Measurements from ENCODE around the gene RAB3GAP2. TPM values are rescaled to one million over a fixed set of nuclear protein-coding genes. Genes with fewer than 3 reads are reported as not detected.

RAB3GAP2 gene
- total RNA-seq, 4 donors from 2014 or later: 9.4 to 47.6 (median 33.5) TPM

DNA sequence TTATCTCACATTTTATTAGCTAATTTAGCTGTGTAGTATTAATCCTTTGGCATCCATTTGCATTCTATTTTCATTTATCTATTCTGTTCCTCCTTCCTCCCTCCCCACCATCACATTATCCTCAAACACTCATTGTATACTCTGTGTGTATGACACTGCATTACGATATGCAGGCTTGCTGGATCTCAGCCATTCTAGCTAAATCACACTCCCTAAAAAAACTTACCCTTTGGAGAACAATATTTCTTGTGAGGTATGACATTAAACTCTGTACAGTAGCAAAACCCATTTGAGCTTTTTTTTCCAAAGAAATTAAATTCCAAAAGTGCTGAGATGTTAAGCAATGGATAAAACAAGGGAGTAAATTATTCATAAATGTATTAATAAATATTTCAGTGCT, 11.4 kb upstream of the RAB3GAP2 start:
- DNase-seq: no peak
- Histone ChIP-seq H3K36me3 (no peaks in the 10 kb centered on the region), H3K27me3 (no peaks in the 10 kb centered on the region), H3K27ac (no peak overlapping the region), H3K4me3 (no peak overlapping the region), H3K4me1 (no peaks in the 10 kb centered on the region), H3K9me3 (no peaks in the 10 kb centered on the region)
- TF ChIP-seq, protein P1, sequence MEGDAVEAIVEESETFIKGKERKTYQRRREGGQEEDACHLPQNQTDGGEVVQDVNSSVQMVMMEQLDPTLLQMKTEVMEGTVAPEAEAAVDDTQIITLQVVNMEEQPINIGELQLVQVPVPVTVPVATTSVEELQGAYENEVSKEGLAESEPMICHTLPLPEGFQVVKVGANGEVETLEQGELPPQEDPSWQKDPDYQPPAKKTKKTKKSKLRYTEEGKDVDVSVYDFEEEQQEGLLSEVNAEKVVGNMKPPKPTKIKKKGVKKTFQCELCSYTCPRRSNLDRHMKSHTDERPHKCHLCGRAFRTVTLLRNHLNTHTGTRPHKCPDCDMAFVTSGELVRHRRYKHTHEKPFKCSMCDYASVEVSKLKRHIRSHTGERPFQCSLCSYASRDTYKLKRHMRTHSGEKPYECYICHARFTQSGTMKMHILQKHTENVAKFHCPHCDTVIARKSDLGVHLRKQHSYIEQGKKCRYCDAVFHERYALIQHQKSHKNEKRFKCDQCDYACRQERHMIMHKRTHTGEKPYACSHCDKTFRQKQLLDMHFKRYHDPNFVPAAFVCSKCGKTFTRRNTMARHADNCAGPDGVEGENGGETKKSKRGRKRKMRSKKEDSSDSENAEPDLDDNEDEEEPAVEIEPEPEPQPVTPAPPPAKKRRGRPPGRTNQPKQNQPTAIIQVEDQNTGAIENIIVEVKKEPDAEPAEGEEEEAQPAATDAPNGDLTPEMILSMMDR (IDR thresholded peaks at IDR 0.05): no peak
- TF ChIP-seq POLR2A (IDR thresholded peaks at IDR 0.05): no peak
- intact Hi-C loops (cut with DNase I; ENCODE audit: low total_unique reads): no loop called here

DNA sequence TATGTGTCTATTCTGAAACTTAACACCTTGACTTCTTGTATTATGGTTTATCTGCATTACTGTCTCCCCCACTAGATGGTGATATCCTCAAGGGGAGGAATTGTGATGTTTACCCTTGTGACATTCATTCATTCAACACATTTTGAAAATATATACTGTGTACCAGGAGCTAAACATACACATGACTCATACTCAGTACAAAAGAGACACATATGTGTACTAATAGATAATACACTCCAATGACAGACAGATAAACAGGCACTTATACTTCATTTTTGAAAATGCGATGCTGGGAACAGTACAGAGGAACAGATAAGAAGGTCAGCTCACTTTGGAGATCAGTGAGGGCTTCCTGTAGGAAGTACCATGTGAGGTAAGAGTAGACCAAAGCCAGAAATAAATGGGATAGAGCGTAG, 8.9 kb upstream of the RAB3GAP2 start:
- TF ChIP-seq, protein P1 (IDR thresholded peaks at IDR 0.05): peak in 2 of 4 experiments; percentile 4 to 19
- no peak for TF ChIP-seq POLR2A (IDR thresholded peaks at IDR 0.05)
- H3K4me1 ChIP-seq: no peaks in the 10 kb centered on the region
- H3K27ac ChIP-seq: no peak overlapping the region
- intact Hi-C loops (cut with DNase I; ENCODE audit: low total_unique reads): no loop called here
- H3K36me3 ChIP-seq: no peaks in the 10 kb centered on the region
- H3K4me3 ChIP-seq: no peak overlapping the region
- DNase-seq: no peak
- H3K9me3 ChIP-seq: no peaks in the 10 kb centered on the region
- no peaks in the 10 kb centered on the region for H3K27me3 ChIP-seq

DNA sequence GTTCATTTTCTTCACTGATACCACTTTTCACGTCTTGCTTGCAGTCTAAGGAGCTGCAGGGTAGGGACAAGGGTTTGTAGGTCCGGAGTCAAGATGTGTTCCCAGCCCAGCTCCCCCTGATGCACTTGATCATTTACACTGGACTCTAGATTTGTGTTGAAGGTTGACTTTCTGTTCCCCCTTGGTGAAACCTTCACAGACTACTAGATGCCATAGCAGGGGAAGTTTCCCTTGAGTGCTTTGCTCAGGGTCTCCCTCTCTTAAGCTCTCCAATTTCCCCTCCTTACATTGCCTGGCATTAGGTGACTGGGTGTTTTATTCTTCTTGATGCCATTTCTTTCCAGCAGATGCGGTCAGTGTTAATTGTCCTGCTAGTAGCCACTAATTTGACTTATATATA, 8.0 kb upstream of the RAB3GAP2 start:
- Histone ChIP-seq H3K36me3 (no peaks in the 10 kb centered on the region), H3K4me1 (no peaks in the 10 kb centered on the region), H3K27ac (no peak overlapping the region), H3K9me3 (no peaks in the 10 kb centered on the region), H3K4me3 (no peak overlapping the region), H3K27me3 (no peaks in the 10 kb centered on the region)
- TF ChIP-seq, protein P1 (IDR thresholded peaks at IDR 0.05): no peak
- TF ChIP-seq POLR2A (IDR thresholded peaks at IDR 0.05): no peak
- intact Hi-C loops (cut with DNase I; ENCODE audit: low total_unique reads): no loop called here
- DNase-seq: no peak

DNA sequence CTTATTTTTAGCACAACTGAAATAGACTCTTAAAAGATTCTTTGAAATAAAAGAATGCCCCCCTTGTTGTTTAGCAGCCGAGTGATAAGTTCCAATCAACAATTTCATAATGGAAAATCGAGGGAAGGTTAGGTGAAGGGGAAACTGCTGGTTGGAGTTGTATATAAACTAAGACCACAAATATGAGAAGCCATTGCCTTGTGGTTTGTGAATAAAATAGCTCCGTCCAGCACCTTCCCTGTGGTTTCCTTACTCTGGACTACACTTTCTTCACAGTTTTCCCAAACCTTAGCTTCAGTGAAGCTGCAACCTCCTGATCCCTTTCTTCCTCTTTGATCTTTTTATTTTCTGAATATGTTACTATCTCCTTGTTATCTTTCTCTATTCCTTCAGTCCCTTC, 6.7 kb upstream of the RAB3GAP2 start:
- TF ChIP-seq, protein P1 (IDR thresholded peaks at IDR 0.05): no peak
- TF ChIP-seq POLR2A (IDR thresholded peaks at IDR 0.05): no peak
- intact Hi-C loops (cut with DNase I; ENCODE audit: low total_unique reads): no loop called here
- H3K4me3 ChIP-seq: no peak overlapping the region

DNA sequence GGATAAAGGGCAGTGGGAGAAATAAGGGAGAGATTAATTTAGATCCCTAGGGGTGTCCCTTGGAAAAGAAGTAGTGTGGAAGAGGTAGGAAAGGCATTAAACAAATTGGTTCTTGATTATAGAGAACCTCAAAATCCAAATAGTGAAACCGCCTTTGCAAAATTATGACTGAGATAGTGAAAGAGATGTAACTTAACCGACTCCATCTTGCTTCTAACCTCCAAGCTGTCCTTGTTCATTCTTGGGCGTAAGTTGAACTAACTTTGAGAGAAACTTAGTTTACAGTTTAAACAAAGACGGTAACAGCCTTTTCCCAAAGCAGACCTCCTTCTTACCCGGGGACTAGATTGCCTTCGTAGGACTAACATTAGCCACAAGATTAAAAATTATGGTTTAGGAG, 3.2 kb upstream of the RAB3GAP2 start:
- no peaks in the 10 kb centered on the region for H3K27me3 ChIP-seq
- H3K36me3 ChIP-seq: no peaks in the 10 kb centered on the region
- DNase-seq: no peak
- H3K27ac ChIP-seq: no peak overlapping the region
- no peak overlapping the region for H3K4me3 ChIP-seq
- intact Hi-C loops (cut with DNase I; ENCODE audit: low total_unique reads): no loop called here
- peaks cover 0 to 1% of the 10 kb centered on the region in 2 donors for H3K4me1 ChIP-seq
- no peaks in the 10 kb centered on the region for H3K9me3 ChIP-seq
- TF ChIP-seq, protein P1 (IDR thresholded peaks at IDR 0.05): no peak
- no peak for TF ChIP-seq POLR2A (IDR thresholded peaks at IDR 0.05)

More for the DNA sequence above, 6.7 kb upstream of the RAB3GAP2 start:
- H3K9me3 ChIP-seq: no peaks in the 10 kb centered on the region
- H3K27ac ChIP-seq: no peak overlapping the region
- DNase-seq: no peak
- no peaks in the 10 kb centered on the region for H3K4me1 ChIP-seq
- H3K27me3 ChIP-seq: no peaks in the 10 kb centered on the region
- H3K36me3 ChIP-seq: no peaks in the 10 kb centered on the region

All from uterus (tissue), 4 donors.